COLO668 (cell line): ENCODE measurements around the gene NCR3LG1.

Source experiments
- DNase-seq: peaks from one replicate; lab custom pipeline; 2025; ENCODE audit not compliant: unreplicated experiment; lab: John Stamatoyannopoulos, UW

Gene NCR3LG1

DNA sequence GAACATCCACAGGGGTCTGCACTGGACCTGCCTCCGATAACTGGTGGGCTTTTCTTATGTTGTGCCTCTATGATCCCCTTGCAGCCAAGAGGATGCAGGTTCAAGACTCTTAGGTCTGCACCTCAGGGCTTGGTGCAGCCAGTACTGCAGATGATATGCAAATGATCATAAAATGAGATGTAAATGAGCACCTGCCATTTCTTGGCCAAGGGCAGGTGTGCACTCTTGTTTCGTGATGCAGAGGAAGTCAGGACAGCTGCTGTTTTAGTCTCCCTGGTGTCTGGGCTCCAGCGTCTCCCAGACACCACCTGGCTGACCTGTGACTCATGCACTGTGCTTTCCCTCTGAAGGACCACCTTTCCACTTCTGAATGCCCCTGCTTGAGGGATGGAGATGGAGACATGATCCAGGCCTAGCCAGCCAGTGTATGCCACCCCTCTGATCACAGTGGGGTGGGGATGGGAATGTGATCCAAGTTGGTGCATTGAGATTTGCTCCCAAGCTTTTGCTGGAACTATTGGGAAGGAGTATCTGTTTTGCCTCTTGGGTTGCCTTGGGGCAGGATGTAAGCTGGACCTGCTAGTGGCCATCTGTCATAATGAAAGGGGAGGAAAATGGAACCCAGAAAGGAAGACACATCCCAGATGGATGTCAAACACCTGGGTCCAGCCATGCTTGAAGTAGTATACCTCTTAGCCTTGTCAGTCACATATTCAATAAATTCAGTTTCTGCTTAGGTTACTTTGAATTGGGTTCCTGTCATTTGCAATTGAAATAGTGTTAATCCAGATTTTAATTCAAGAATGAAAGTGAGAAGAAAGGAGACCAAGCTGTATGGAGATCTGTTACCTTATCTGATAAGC, 40.1 kb downstream of the NCR3LG1 start:
- DNase-seq, result peak; percentile 89

GRCh38 chr11:17392872-17393271, 41.3 kb downstream of the NCR3LG1 start:
- no peak for DNase-seq

- no peak for DNase-seq
Observed at GRCh38 chr11:17393472-17393871, 41.9 kb downstream of the NCR3LG1 start.

DNA sequence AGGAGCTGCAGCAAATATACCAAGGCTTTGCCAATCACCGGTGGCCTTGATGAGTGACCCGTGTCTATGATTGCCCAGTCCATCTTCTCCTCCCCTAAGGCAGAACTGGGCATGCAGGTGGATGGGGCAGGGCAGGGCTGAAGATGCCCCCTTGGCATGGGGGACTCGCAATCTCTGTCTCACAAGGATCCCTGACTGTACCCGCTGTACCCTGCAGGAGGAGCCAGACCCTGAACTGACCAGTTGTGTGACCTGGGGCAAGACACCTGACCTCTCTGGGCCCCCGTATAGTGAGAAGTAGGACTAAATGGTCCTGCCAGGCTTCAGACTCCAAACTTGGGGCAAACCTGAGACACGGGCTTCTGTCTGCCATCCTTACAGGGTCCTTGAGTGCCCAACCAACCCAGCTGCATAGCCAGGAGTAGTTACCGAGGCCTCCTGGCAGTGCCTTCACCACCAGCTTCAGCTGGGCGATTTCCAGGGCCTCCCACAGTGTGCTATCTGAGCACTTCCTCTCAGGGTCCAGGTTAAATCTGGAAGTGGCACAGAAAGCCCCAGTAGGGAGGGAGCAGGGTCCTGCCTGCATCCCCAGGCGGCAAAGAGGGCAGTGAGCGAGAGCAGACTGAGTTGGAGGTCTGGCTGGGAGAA, 43.3 kb downstream of the NCR3LG1 start:
- DNase-seq, result no peak

DNA sequence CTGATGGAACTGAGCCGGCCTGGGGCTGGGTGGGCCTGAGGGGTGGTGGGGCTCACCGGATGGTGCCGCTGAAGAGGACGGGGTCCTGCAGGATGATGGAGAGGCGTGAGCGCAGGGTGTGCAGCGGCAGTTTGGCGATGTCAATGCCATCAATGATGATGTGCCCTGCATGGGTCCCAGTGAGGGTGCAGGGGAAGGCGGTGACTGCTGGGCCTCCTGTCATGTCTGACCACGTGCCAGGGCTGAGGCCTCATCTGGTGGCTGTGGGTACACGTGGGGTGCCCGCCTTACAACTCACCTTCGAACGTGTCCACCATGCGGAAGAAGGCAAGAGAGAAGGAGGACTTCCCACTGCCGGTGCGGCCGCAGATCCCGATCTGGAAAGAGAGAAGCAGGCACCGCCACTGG, 44.0 kb downstream of the NCR3LG1 start:
- DNase-seq, result no peak

GRCh38 chr11:17395978-17396377, 44.4 kb downstream of the NCR3LG1 start:
- DNase-seq, result no peak

DNA sequence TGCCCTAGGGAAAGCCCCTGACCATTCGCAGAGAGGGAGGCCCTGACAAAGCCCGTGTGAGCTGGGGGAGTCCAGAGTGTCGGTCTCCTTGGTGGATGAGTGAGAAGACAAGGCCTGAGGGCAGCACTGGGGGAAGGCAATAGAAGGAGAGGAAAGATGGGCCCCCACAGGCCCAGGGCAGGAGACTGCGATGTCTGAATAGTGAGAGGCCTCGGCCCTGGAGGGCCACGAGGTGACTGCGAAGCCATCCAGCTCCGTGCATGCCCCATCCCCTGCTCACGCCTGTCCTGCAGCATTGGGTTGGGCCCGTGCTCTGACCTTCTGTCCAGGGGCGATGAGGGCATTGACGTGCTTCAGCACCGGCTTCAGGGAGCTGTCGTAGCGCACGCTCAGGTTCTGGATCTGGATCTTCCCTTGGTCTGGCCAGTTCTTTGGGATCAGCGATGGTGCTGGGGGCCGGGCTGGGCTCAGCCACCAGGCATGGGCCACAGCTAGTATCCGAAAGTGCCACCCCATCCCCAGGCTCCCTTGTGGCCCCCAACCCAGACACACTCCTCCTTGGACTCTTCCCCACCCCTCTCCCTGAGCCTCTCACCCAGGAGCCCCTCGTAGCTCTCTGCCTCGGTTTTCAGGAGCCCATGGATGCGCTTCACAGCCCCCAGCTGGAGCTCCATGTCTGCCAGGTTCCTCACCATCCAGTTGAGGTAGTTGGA, 45.2 kb downstream of the NCR3LG1 start:
- no peak for DNase-seq

- no peak for DNase-seq
Observed at GRCh38 chr11:17397311-17398002, 45.9 kb downstream of the NCR3LG1 start.

DNA sequence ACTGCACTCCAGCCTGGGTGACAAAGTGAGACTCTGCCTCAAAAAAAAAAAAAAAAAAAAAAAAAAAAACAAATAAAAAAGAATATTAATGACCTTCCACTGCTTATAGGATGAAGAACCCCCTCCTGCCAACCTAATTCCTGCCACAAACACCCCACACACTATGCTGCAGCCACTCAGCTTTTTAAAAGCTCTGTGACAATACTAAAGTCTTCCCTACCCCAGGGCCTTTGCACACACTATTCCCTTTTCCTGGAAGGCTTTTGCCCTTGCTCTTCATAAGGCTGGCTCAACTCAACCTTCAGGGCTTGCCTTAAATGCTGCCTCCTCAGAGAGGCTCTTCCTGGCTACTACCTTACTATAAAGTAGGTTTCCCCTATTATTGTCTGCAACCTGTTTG, 47.6 kb downstream of the NCR3LG1 start:
- DNase-seq, result no peak

DNA sequence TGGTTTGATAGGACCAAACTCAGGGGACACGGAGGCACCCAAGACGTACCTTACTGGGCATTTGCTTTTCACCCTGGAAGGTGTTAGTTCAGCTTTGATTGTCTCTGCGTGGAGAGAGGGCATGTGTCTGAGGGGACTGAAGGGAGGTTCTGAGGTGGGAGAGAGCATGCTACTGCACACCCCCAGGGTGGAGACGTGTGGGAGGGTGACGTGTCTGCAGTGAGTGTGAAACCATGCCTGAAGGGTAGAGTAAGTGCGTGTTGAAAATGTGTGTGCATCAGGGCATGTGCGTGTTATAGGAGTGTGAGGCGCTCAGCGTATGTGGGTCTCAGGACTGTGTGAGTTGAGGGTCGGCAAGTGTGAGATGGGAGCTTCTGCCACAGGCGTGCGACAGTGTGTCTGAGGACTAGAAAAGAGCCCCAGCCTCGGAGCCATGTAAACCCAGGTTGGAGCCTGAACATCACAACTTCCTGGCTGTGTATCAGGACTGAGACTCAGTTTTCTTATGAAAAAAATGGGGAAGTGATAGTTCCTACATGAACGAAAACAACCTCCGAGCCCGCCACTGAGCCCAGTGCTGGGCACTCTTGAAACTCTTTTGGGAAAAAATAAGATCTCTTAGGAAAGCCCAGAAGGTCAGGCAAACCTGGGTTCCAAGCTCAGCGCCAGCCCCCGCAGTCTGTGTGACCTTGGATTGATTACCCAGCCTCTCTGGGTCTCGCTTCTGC, 48.6 kb downstream of the NCR3LG1 start:
- no peak for DNase-seq

GRCh38 chr11:17401316-17401715, 49.7 kb downstream of the NCR3LG1 start:
- DNase-seq, result no peak

DNA sequence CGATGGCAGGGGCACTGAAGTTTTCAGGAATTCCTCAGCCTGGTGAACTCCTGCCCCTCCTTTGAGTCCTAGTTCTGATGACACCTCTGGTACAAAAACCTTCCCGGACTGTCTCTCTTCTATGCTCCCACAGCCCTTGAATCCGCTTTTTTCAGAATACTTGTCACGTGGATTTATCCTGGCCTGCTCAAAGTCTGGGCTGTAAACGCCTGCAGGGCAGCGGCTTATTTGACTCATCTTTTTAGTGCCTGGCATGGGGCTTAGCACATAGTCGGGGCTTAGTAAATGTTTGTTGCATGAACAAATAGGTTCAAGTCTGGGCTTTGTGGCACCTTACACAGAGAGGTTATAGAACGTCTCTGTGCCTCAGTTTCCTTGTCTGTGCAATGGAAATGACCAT, 50.2 kb downstream of the NCR3LG1 start:
- no peak for DNase-seq

GRCh38 chr11:17402486-17402885, 50.9 kb downstream of the NCR3LG1 start:
- no peak for DNase-seq

DNA sequence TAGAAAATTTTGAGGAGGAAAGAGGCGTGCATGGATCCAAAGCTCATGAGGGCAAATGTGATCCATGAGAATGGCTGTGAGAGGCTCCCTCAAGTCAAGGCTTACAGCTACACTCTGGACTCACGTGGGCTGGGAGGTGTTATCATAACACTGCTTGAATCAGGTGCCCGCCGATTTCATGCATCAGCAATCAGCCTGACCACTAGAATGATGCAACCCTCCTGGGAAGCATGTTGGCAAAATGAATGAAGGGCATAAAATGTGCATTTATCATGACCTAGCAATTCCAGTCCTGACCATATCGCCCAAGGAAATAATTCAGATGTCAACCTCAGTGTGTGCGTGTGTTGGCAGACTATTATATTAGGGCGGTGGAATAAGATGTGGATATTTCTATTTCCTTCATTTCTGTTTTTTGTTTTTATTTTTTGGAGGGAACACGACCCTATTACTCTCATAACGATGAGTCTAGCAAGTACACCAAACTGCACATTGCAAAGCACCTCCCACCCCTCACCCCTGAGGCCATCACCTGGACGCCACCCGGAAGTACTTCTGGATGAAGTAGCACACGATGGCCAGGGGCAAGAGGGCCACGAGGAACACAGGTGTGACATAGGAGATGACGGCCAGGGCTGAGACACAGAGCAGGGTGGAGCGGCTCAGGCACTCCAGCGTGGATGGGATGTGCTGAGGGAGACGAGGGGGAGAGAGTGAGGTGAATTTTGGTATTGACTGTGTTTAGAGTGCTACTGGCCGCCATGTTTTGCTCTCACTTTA, 52.6 kb downstream of the NCR3LG1 start:
- DNase-seq, result no peak

DNA sequence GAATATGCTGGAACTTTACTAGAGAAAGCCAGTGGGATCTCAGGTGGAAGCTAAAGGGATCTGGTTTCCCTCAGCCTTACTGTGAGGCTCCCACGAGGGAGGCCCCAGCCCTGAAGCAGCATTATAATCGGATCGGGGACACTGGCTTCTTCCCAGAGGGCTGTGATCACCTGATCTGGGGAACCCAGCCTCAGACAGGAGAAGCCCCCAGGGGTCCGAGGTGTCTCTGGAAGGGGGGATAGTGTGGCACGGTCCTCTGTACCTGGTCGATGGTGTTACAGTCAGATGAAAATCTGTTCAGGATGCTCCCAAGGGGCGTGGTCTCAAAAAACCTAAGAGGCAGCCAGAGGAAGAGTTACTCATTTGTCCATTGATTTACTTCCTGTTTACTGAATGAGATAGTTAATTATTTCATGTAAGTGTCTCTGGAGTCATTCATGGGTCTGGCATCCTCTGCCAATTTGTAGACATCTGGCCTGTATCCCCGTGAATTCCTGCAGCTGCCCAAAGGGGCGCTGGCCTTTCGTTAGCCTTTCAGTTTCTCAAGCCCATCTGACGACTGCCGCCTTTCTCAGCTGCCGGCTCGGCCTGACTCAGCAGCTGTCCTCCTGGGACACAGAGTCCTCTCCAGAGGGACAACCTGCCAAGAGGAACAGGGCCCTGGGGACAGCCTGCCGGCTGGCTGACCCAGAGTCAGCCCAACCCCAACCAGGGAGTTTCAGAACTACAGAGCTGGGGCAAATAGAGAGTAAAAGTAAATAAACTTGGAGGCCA, 53.8 kb downstream of the NCR3LG1 start:
- peak; percentile 74 for DNase-seq

GRCh38 chr11:17406082-17406817, 54.6 kb downstream of the NCR3LG1 start:
- no peak for DNase-seq

DNA sequence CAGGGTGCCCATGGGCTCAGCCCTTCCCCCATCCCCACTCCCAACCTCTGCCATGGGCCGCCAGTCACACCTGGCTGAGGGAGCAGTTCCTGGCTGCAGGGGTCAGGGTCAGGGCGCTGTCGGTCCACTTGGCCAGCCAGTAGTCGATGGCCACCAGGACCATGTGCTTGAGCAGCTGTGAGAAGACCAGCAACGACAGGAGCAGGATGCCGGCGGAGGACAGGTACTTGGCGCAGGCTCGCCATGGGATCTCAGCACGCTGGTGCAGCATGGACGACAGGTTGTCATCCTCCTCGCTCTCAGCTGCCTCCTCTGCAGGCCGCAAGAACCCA, 55.2 kb downstream of the NCR3LG1 start:
- DNase-seq, result no peak

DNA sequence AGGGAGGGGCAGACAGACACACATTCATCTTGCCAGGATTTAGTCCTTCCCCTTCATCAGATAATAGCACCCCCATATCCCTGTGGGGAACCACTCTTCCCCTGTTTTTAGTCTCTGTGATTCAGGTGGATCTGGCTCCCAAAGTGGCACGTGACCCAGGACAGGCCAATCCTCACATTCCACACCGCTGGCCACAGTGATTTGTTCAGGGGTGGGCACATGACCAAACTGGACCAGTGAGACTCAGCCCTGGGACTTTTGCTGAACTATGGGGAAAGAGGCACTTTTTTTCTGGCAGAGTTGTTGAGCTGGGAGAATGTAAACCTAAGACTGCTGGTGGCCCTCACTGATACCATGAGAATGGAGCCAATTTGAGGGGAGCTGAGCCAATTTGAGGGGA, 56.0 kb downstream of the NCR3LG1 start:
- no peak for DNase-seq

DNA sequence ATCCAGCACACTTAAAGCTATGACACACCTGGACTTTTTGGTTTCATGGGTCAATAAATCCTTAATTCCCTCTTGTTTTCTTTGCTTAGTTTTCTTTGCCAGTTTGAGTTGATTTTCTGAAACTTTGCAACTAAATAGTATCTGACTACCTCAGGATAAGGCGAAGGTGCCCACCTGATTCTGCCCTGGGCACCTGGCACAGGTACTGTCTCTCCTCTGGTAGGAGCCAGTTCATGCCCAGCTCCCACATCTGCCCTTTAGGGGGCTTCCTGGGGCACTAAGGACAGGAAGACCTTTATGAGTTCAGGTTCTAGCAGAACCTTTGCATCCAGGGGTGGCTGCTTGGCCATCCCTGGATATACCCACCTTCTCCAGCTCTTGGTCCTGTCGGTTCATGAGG, 56.4 kb downstream of the NCR3LG1 start:
- DNase-seq, result no peak
